Raji (cell line): ENCODE measurements around the gene BEST3.

ENCODE experiments used
- POLR2A ChIP-seq: IDR thresholded peaks from 2 replicates; pipeline ENCODE4 v1.6.1; 2011; ENCODE audit warnings: low read depth, low read length, control low read depth; ENCODE audit not compliant: insufficient read depth

BEST3 gene

GRCh38 chr12:69630191-69630590 lies 68.9 kb downstream of the BEST3 start:
- TF ChIP-seq POLR2A = no peak

- no peak for TF ChIP-seq POLR2A
Observed at GRCh38 chr12:69627501-69627900, 71.6 kb downstream of the BEST3 start.

- TF ChIP-seq POLR2A = no peak
Observed at GRCh38 chr12:69623970-69624369, 75.1 kb downstream of the BEST3 start.

- no peak for TF ChIP-seq POLR2A
Observed at GRCh38 chr12:69621551-69621950, 77.6 kb downstream of the BEST3 start.

- TF ChIP-seq POLR2A = no peak
Observed at GRCh38 chr12:69620921-69621320, 78.2 kb downstream of the BEST3 start.

- no peak for TF ChIP-seq POLR2A
Observed at GRCh38 chr12:69620077-69620476, 79.0 kb downstream of the BEST3 start.

GRCh38 chr12:69619050-69619449 lies 80.1 kb downstream of the BEST3 start:
- TF ChIP-seq POLR2A = no peak

- no peak for TF ChIP-seq POLR2A
Observed at GRCh38 chr12:69616025-69616424, 83.1 kb downstream of the BEST3 start.

- TF ChIP-seq POLR2A = no peak
Observed at GRCh38 chr12:69613351-69613750, 85.8 kb downstream of the BEST3 start.

GRCh38 chr12:69610729-69611128 lies 88.4 kb downstream of the BEST3 start, which contains the start of gene LRRC10:
Gene LRRC10, minus strand, starts transcription at chr12:69610907. Its CDS starts 69 bp downstream, at chr12:69610838.
- no peak for TF ChIP-seq POLR2A

GRCh38 chr12:69610126-69610525 lies 89.0 kb downstream of the BEST3 start:
- TF ChIP-seq POLR2A = no peak

GRCh38 chr12:69608114-69608513 lies 91.0 kb downstream of the BEST3 start:
- no peak for TF ChIP-seq POLR2A
